NCI-H510A treated with DMSO at 0.1 percent for 48 hours (cell line): ENCODE results near the gene ASIC4.

Experiments
- DNase-seq: peaks from one replicate; lab custom pipeline; 2025; lab: John Stamatoyannopoulos, UW

The ASIC4 gene

GRCh38 chr2:219480004-219480403 is 34.3 kb upstream of the ASIC4 start:
- no peak for DNase-seq

DNA sequence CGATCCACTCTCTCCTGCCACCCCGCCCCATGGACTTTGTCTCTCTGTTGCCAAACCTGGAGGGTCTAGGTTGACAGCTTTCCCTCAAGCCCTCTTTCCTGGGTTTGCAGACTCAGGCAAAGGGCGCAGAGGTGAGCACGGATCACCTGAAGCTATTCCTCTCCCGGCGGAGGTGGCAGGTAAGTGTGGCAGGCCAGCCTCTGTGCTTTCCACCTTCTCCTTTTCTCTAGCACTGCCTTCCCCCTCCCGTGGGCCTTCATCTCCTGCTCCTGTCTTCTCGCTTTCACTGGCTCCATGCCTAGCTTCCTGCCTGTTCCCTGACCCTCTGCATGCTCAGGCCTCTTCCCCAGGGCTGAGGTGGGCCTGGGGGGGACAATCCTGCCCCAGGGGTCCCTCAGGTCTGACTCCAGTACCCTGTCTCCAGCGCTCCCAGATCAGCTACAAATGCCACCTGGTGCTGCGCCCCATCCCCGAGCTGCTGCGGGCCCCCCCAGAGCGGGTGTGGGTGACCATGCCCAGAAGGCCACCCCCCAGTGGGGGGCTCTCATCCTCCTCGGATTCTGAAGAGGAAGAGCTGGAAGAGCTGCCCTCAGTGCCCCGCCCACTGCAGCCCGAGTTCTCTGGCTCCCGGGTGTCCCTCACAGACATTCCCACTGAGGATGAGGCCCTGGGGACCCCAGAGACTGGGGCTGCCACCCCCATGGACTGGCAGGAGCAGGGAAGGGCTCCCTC is 31.4 kb upstream of the ASIC4 start:
- no peak for DNase-seq

- DNase-seq, result no peak
Measured at GRCh38 chr2:219483451-219484342, 30.6 kb upstream of the ASIC4 start.

DNA sequence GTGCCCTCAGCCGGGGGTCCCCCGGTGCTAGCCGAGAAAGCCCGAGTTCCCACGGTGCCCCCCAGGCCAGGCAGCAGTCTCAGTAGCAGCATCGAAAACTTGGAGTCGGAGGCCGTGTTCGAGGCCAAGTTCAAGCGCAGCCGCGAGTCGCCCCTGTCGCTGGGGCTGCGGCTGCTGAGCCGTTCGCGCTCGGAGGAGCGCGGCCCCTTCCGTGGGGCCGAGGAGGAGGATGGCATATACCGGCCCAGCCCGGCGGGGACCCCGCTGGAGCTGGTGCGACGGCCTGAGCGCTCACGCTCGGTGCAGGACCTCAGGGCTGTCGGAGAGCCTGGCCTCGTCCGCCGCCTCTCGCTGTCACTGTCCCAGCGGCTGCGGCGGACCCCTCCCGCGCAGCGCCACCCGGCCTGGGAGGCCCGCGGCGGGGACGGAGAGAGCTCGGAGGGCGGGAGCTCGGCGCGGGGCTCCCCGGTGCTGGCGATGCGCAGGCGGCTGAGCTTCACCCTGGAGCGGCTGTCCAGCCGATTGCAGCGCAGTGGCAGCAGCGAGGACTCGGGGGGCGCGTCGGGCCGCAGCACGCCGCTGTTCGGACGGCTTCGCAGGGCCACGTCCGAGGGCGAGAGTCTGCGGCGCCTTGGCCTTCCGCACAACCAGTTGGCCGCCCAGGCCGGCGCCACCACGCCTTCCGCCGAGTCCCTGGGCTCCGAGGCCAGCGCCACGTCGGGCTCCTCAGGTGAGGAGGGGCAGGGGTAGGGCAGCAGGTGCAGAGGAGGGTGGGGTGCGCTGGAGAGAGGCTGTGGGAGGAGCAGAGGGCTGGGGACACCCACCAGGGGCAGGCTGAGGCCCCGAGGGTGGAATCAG is 29.7 kb upstream of the ASIC4 start:
- no peak for DNase-seq

- no peak for DNase-seq
Measured at GRCh38 chr2:219485201-219485580, 29.1 kb upstream of the ASIC4 start.

DNA sequence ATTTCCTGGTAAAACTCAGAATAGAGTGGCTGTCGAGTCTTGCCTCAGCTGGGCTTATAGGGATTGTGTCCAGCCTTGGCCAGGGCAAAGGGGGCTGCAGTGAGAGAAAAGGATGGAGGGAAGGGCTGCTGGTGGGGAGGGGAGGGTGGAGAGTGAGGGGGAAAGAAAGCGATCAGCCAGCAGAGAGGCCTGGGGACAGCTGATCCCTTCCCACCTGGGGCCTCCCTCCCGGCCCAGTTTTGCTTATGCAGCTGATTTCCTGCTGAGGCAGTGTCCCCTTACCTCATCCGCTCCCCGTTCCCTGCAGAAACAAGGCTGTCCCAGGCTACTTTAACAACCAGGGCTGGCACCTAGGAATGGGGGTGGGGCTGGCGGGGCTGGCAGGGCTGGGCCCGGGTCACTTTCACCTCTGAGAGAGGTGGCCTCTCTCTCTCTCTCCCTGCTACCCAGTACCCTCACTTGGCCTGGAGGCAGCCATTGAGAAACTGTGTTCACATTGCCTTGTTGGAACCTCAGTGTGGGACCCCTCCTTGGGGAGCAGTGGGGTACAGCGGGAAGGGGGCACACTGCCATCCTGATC is 27.8 kb upstream of the ASIC4 start:
- DNase-seq, result peak; percentile 43

DNA sequence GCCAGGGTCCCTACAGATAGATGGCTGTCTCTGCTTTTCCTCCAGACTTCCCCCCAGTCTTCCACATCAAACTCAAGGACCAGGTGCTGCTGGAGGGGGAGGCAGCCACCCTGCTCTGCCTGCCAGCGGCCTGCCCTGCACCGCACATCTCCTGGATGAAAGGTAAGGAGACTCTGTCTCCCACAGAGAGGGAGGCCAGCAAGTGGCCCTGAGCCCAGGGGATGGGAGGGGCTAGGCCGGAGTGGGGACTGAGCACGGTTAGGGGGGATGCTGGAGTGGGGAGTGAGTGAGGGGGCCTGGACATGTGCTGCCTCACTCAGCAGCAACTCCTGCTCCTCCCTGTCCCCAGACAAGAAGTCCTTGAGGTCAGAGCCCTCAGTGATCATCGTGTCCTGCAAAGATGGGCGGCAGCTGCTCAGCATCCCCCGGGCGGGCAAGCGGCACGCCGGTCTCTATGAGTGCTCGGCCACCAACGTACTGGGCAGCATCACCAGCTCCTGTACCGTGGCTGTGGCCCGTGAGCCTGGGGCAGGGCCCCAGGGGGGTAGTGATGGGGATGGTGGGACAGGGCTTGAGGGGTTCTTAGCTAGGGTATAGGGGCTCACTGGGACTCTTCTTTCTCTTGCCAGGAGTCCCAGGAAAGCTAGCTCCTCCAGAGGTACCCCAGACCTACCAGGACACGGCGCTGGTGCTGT is 26.0 kb upstream of the ASIC4 start:
- DNase-seq, result no peak

DNA sequence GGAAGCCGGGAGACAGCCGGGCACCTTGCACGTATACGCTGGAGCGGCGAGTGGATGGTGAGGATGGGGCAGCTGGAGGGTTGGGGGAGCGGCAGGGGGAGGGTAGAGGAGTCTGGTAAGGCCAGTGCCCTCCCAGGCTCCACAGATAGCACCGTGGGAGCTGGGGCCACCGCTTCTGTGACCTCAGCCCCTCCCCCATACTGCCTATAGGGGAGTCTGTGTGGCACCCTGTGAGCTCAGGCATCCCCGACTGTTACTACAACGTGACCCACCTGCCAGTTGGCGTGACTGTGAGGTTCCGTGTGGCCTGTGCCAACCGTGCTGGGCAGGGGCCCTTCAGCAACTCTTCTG is 25.5 kb upstream of the ASIC4 start:
- DNase-seq, result no peak

GRCh38 chr2:219489315-219489714 is 25.0 kb upstream of the ASIC4 start:
- DNase-seq, result no peak

GRCh38 chr2:219490186-219490585 is 24.1 kb upstream of the ASIC4 start:
- no peak for DNase-seq

DNA sequence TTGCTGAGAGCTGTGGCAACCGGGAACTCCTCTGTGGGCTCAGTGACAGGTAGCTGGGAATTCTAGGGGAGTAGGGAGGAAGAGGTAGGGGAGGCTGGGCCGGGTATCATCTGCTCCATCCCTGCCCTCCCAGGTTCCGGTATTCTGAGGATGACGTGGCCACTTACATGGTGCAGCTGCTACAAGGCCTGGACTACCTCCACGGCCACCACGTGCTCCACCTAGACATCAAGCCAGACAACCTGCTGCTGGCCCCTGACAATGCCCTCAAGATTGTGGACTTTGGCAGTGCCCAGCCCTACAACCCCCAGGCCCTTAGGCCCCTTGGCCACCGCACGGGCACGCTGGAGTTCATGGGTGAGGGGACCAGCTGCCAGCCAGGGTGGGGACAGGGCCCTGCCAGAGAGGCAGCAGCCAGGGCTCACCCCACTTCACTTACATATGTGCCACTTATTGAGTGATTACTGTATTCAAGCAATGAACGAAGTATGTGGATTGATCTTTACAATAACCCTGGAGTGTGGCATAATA is 23.6 kb upstream of the ASIC4 start:
- no peak for DNase-seq

DNA sequence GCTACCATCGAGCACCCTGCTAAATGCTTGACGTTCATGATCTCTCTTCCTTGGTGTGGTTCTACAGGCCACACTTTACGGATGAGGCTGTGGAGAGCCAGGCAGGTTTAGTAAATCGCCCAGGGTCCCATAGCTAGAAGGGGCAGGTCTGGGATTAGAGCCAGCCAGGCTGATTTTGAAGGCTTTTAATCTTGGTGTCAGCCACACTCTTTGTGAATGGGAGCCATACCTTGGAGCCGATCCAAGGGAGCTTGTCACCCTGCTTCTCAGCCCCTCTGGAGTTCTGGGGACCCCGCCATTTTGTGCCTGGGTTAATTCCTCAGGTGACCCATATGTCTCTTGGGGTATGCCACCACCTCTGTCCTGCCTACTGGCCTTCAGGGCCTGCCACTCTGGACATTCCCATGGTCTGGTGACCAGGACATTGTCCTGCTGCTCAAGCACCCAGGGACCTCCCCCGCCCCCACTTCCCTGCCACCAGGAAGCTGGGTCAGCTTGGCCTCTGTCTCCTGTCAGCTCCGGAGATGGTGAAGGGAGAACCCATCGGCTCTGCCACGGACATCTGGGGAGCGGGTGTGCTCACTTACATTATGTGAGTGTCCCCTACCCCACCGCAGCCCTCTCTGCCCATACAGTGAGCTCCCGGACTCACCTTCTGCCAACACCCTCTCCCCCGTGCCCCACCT is 22.9 kb upstream of the ASIC4 start:
- DNase-seq, result no peak

DNA sequence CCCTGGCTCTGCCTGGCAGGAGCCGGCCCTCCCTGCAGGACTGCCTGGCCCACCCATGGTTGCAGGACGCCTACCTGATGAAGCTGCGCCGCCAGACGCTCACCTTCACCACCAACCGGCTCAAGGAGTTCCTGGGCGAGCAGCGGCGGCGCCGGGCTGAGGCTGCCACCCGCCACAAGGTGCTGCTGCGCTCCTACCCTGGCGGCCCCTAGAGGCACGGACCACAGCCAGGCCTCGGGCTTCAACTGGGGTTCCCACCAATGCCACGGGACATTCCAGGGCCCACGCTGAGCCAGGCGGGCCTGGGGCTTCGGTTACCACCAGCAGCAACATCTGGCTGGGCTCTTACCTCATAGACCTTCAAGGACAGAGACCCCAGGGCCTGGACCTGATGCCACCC is 21.7 kb upstream of the ASIC4 start:
- DNase-seq, result no peak

DNA sequence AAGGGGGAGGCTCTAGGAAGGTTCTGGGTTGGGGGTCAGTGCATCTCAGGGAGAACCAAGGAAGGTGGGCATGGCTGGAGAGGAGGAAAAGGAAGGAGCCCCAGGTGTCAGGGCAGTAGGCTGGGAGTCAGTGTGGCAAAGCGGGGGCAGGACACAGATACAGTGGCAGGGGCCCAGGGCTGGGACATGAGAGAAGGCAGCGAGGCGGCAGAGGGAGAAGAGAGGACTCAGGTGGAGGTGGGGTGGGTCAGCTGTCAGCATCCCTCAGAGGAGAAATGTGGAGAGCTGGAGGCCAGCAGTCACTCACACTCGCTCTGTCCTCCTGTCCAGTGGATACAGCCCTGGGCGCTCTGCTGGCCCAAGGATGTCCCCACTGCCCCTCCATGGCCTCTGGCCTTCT is 21.2 kb upstream of the ASIC4 start:
- DNase-seq, result no peak

- DNase-seq, result no peak
Measured at GRCh38 chr2:219494952-219495530, 19.2 kb upstream of the ASIC4 start.

DNA sequence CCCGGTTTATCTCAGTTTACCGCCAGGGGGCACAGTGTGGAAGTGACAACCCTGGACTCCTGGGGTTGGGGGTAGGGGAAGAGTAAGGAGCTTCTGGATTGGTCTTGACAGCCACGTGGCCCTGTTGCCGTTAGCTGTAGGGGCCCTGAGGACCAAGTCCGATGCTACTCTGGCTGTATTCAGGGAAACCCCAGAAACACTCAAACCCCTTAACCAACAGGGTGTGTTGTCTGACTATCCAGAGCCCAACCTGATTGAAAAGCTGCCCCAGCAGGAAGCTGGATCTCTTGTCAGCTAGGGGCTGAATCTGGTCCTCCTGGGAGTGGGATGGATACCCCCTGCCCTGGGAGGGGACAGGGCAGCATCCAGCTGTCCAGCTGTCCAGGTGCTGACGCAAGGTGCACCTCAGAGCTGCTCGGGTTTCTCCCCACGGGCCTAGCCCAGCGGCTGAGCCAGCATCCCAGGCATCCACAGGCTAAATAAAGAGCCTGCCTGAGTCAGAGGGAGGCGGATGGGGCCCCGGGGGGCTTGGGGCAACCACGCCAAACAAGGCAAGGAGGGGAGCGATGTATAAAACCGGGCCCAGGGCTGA is 18.7 kb upstream of the ASIC4 start:
- DNase-seq, result peak; percentile 38

GRCh38 chr2:219496247-219496824 is 17.9 kb upstream of the ASIC4 start:
- no peak for DNase-seq

GRCh38 chr2:219496825-219497494 is 17.3 kb upstream of the ASIC4 start:
- DNase-seq, result no peak
